ENCODE measurements around the gene LMO7.

Gene LMO7

DNA sequence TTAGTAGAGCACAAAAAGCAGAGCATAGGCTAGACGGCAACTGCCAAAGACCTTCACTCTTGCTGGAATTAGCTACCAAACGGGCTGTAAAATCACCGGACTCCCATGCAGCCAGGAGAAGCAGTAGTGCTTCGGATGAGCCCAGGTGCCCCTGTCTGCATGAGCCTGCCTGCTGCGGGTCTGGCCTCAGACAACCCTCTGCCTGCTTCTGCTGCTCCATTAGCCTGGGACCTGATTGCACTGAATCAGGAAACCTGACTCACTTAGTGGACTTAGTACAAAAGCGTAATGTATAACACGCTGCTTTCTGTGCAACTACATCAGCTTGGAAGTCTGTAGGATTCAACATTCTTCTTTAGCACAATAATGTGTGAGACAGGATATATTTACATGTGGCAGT lies 170.0 kb downstream of the LMO7 start:
- DNase-seq, result no peak

DNA sequence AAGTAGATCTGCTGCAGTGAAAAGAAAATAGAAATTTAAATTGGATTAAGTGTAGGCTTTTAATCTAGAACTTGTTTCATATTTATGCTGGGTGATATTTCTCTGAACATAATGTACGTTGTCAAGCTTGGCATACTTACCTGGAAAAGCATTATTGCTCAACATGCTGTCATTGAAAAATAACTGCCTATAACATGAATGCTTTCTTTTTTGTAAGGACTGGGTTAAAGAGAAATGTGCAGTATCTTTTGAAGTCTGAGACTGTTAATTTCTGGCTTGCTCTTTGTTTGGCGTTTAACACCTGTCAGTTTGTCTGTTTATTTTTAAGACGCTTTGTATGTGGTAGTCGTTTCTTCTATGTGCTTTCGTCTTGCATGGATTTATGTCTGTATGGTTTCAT lies 175.2 kb downstream of the LMO7 start:
- no peak for DNase-seq

DNA sequence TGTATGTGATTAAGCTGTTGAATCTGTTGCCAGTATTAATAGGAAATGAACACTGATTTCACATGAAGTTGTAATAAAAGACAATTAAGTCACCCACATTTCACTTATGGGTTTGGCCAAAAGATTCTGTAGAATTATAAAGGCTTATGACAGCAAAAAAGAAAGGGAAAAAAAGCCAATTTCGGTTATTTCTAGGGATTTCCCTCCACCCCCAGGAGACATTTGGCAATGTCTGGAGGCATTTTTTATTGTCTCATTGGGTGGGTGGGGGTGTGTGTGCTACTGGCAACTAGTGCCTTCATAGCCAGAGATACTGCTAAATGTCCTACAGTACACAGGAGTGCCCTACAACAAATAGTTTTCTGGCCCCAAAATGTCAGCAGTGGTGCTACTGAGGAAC lies 175.7 kb downstream of the LMO7 start:
- no peak for DNase-seq

DNA sequence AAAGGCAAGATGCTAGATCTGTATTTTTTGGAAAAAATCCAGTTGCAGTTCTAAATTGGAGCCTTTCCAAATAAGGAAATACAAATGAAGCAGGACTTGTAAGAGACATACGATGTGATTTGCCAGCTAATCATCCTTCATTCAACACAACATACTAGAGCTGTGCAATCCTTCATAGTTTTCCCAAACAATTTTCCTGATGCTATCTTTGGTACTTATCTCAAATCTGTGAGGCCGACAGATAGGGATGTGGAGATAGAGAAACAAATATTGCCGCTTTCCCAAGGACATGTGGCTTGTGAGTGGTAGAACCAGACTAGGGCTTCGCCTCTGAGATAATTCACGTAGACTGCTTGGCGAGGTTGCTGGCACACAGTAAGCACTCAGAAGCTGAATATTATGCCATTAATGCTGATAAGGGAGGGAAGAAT lies 176.6 kb downstream of the LMO7 start:
- no peak for DNase-seq

DNA sequence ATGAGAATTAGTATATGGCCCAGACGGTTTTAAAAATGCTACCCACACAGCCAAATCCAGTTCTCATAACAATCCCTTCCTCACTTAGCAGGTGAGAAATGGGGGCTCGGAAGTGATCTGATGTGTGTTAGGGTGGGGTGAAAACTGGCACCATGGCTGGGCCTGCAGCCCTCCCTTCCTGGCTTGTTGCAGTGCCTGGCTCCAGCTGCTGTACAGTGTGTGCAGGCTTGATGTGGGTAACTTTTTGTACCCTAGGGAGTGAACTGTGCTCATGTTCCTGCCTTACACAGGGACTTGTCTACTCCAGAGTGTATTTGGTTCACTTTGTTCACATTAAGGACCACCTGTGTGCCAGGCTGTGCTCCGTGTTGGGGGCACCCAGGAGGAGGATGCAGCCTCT lies 177.2 kb downstream of the LMO7 start:
- DNase-seq, result no peak

DNA sequence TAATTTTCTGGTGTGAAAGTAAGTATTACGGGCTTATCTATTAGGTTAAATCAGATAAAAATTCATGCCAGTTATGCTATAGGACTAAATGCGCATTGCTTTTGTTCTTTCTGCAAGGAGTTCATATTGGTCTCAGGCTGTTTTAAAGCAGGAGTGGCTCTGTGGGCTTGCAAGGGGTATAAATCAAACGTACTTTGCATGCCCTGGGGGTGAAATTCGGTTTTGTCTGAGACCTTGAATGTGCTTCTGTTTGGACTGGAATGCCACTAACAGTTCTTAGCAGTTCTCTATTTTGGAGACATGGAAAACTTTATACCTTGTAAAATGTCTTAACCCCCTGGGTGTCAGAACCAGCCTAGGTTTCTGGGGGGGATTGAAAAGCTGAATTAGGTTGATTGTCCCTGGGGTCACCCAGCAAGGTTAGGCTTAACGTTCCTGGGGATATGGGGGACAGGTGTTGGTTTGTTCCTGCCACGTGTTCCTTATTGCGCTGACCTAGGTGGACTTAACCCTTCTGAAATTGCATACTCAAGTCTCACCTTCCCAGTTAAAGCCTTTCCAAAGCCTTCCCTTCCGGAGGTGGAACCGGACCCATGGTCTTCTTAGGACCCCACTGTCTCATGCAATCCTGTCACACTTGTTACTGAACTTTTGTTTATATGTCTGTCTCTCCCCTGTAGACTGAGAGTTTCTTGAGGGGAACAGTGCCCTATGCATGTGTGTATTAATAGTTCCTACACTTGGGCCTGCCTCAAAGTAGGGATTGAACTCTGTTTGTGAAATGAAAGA lies 182.2 kb downstream of the LMO7 start:
- DNase-seq, result no peak

DNA sequence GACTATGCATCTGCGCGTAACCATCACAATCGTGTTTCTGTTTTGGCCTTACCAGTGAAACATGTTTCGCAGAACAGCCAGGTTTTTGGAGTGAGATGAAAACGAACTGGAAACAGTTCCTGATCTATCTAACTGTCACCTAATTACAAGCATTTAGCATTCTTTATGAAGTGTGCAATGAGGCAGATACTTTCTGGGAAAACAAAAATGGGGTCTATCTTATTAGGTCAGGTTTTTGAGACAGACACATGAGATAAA lies 182.8 kb downstream of the LMO7 start:
- no peak for DNase-seq

DNA sequence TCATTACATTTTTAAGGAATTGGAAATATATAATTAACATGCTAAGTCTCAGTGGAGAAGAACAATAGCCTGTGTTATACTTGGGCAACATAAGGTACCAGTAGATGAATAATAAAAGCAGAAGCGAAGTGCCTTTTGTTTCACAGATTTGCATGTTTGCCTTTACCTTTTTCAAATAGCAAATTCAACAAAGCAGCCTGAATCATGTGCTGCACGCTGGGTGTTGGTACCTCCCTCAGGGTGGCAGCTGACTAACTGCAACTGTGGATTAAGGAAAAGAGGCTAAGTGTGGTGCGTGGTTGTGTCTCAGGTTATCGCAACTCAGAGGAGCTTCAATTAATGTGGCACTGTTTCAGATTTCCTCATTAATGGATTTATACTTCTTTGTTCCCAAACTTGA lies 189.0 kb downstream of the LMO7 start:
- DNase-seq, result no peak

DNA sequence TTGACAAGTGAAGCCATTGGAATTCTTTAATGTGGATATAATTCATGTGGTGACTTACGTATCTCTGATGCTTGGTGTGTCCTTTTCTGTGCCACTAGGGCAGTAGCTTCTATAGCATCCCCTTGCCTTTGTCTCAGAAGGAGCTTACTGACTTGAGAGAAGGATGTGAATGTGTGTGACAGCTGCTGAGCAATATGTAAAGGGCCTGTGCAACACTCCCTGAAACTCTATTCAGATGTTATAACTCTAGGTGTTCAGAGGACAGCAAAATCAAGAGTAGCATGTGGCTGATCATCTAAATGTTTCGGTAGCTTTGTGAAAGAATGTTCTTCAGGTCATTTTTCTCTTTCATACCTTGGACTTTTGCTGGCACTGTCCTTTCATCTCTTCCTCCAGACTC lies 189.5 kb downstream of the LMO7 start:
- no peak for DNase-seq

DNA sequence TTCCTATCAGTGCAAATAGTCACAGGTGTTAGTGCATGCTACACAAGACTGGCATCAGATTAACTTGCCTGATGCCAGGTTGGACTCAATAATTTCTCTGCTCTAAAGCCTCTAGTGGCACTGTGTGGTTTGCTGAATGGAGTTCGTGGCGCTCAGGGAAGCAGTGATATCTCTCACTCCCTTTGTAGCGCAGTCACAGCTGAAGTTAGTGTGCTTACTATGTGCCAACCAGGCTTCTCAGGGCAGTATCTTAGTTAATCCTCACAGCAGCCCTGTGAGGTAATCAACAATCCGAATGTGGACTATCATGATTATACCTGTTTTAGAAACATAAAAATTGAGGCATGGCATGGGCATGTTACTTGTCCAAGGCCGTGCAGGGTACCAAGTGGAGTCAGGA lies 190.3 kb downstream of the LMO7 start:
- DNase-seq, result no peak

DNA sequence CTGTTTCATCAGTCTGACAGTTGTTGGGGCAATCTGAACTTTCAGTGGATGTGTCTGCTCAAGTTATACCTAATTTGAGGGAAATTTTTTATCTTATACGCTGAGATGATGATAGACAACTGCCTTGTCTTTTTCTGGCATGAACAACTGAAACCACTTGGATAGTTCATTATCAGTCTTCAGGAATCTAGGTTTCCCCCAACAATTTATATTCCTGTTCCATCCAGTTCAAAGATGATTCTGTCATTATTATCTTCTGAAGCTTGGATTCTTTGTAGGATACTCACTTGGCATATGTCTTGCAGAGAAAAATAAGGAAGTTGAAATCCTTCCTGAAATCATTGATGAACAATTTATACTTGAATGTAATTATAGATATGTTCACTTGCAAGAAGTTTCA lies 193.7 kb downstream of the LMO7 start:
- no peak for DNase-seq

DNA sequence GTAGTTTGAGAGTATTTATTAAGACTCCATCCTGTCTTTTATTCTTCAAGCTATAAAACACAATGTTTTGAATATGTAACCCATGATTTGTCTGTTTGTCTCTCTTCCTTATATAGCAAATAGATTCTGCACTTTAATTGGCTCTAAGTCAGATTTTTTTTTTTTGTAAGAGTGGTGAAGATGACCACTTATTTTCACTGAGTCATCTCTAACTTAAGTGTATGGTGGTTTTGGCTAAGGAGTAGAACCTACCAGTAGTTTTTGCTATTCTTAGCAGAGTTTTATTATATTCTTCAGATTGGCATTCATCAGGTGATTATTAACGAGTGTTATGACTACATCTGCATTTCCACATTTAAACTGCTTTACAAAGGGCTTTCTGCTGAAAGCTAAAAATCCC lies 194.7 kb downstream of the LMO7 start:
- DNase-seq, result no peak

DNA sequence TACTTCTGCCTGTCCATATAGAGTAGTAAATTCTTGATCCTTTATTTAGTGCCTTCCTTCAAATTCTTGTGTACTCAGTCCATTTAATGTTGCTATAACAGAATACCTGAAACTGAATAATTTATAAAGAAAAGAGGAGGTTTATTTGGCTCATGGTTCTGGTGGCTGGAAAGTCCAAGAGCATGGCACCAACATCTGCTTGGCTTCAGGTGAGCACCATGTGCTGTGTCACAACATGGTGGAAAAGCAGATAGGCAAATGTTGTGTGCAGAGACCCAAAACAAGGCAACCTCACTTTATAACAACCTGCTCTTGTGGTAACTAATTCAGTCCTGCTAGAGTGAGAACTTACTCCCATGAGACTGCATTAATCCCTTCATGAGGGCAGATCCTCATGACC lies 195.3 kb downstream of the LMO7 start:
- DNase-seq, result no peak

DNA sequence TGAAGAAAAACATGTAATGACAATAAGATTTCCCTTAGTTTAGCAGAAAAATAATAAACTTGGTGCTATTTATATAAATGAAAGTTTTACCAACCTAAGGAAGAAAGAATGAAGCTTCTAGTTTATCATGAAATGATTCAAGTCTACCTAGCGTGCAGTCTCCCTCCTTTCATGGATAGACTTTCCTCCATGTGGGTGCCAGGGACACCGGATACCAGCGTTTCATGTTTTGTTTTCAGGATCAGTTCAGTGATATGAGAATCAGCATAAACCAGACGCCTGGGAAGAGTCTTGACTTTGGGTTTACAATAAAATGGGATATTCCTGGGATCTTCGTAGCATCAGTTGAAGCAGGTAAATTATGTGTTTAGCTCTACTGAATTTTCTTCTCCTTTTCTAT lies 196.7 kb downstream of the LMO7 start:
- no peak for DNase-seq

DNA sequence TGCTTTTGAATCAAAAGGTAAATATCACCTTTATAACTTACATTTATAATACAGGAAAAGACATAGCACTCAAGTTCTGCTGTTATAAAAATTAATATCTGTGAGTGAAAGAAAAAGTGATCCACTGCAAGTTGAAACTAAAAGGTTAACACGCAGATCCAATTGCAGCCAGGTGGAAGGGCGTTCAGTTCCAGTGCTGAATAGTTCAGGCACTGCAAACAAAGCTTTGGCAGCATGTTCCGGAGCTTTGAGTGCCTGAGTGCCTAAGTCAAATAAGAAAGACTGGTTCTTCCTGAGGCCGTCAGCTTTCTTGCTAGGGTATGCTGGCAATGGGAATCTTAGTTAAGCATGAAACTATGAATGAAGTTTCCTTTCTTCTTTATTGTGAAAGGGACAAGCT lies 200.3 kb downstream of the LMO7 start:
- DNase-seq, result no peak

DNA sequence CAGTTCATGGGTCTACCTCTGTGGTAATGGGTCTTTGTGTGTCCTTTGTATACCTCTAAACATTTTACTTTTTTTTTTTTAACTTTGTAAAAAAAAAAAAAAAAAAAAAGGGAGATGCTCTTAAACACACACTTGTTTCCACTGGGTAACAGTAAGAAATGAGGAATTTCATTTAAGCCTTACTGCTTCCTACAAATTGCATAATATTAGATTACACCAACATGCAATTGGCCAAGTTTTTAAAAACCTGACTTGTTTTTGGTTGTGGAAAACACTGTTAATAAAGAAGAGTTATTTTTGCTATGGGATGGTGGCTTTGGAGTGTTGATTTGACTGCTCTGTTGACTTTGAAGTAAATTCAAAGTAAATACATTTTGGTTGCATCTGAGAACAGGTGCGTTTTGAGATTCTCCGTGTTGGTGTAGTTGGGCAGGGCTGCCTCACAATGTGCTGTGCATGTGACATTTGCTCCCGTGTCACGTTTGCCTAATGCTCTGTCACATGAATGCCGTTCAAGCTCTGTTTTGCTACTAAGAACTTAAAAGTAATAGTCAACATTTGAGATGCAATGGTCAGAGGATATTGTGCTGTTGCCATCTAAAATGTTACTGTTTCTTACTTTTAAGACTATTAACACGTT lies 202.4 kb downstream of the LMO7 start:
- no peak for DNase-seq

DNA sequence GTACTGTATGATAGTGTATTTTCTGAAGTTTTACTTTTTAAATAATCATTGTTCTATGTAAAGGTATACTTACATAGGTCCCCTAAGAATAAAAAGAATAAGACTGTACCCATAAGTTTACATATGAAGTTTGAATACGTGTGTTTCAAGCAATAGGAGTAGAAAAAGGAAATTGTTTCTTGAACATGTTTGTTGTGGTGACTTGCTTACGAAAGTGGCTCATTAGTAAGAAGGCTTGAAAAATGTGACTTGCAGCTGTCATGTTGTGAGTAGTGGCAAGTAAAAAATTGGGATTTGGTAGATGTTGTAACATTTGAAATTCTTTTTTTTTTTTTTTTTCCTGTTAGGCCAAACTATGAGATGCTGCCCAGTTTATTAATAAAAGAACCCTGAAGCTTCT lies 203.3 kb downstream of the LMO7 start:
- DNase-seq, result no peak

DNA sequence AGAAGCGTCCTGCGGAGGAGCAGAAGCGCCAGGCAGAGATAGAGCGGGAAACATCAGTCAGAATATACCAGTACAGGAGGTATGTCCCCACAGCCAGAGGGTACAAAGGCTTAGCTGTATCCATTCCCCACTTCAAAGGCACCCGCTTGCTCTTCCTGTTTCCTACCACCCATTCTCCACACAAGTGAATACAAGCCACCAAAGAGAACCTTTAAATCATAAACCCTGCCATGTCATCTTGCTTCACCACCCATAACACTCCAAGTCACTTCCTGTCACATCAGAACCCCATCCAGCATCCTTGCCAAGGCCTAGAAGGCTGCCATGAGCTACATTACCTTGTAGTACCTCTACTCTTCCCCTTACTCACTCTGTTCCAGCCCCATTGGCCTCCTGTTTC lies 205.8 kb downstream of the LMO7 start:
- DNase-seq, result no peak

DNA sequence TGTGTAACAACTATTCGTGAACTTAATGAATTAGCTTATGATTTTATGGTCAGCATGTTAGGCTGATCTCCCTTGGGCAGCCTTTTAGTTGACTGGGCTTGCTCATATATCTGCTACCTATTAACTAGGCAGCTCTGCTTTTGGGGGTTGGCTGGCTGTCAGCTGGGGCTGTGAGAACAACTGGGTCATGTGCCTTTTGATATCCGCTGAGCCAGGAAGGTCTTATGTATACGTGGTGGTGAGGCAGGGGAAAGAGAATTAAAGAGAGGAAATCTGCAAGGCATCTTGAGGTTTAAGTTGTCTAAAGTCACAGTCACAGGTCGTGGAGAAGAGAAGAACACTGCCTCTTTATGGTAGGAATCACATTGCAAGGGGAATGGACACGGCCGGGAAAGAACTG lies 206.9 kb downstream of the LMO7 start:
- DNase-seq, result no peak

DNA sequence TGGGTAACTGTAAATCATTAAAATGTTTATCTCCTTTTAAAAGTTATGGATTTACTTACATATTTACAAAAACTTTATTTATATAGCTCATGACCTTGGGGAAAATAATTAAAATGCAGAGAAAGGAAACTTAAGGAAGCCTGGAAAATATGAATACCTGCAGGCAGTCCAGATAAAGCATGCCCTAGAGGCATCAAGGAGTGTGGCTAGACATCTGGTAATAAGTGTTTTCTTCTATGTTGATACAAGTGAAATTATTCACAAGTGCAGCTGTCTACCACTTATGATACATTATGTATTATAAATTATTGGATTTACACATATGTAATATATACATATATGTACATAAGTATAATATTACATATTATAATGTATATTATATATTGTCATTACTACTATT lies 207.9 kb downstream of the LMO7 start:
- no peak for DNase-seq

DNA sequence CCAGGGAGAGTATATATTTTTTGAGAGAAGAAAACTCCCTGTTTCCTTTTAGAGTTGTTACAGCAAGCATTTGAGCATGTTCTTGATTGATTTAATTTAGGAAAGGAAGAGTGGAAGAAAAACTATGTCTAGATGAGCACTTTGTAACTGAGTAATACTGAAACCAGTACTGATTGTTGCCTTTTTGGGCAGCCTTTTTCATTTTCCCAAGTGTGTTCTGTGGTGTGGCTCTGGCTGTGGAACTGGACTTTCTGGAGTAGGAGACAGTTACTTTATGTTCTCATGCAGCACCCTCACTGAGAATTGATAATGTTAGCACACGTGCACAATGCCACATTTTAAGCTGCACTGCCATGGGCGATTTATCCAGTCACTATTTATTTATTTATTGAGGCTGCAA lies 211.5 kb downstream of the LMO7 start:
- no peak for DNase-seq

DNA sequence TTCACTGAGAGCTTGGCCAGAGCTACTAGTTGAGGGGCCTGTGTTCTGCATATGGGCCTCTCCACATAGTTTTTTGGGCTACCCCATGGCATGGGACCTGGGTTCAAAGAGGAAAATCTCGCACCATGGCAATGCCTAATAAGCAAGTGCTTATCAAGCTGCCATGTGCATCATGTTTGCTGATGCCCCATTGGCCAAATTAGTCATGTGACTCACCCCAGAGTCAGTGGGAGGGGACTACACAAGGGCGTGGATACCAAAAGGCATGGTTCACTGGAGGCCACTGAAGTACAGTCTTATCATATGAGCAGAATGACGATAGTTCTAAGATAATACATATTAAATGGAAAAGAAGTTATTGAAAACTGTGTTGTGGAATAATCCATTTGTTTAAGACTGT lies 214.8 kb downstream of the LMO7 start:
- DNase-seq, result no peak

DNA sequence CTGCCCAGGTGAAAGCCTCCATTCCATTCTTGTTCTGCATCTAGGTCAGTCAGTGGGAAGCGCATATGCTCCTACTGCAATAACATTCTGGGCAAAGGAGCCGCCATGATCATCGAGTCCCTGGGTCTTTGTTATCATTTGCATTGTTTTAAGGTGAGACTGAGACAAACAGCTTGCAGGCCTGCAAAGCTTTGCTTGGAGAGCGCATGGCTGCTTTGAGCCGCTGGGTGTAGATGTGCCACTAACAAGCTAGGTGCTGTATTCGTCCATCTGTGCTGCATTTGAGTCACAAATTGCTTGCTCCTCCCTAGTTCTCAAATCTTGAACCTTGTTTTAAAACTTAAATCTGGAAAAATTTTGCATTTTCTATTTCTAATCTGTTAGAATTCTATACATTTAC lies 219.1 kb downstream of the LMO7 start:
- no peak for DNase-seq

DNA sequence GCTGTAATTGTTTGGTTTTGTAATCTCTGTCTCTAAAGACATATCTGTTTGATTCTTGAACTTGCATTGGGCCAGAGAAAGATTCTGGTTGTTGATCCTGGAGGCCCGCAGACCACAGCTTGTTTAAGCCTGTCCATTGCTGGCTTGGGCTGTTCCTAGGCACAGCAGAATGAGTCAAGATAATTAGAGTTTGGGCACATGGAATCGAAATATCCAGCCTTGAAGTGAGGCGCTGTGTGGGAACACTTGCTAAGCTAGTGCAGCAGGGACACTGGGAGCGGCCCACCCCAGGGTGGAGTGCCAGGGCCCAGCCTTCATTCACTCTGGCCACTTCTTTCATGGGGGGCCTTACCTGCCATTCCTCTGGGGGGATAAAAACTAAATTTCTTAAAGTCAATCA lies 219.7 kb downstream of the LMO7 start:
- DNase-seq, result no peak

DNA sequence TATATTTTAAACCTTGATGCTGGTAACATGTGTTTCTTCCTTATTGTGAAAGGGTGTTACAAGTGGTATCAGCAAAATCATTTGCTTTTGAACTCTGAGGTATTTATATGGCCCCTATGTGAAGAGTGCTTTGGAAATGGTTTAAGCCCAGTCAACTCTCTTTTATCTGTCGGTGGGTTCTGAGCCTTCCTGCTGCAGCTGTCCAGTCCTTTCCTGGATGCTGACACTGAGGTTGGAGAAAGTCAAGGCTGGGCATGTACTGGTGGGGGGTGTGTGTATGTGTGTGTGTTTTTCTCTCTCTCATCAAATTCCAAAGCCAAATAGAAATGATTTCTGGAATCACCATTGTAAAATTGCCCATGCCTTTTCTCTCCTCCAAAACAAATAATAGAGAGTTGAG lies 221.2 kb downstream of the LMO7 start:
- no peak for DNase-seq
